Thoracic aorta (tissue), 2 donors: ENCODE results near the gene RPH3AL. TPM values are rescaled to one million over a fixed set of nuclear protein-coding genes. Genes with fewer than 3 reads are reported as not detected.
"Not testable (repeated sequence)": the region's sequence is repeated elsewhere in the genome, so short reads cannot be mapped to it uniquely, and the experiment has no call there.

ENCODE experiments used
- ATAC-seq: fragments of 150-250 bp; one replicate; pipeline ENCODE4 v1.8.0; 2017; ENCODE audit warnings: low read depth; ENCODE audit not compliant: insufficient number of reproducible peaks, low FRiP score
- DNase-seq: peaks from one replicate; pipeline ENCODE4 v3.0.0-alpha.2; 2020; ENCODE audit warnings: low spot score
- H3K27ac ChIP-seq, 2 donors: fragments of 200-600 bp; sonication (generic); 1 replicate in 1 of 2; 2 replicates in 1 of 2; pipeline ENCODE4 v1.5.1; 2016; ENCODE audit warnings: mild to moderate bottlenecking in 2 of 2, moderate library complexity in 2 of 2
- H3K27me3 ChIP-seq: fragments of 200-600 bp; sonication (generic); replicated peaks from 2 replicates; pipeline ENCODE4 v1.6.0; 2016; ENCODE audit warnings: mild to moderate bottlenecking; ENCODE audit not compliant: insufficient read depth
- H3K36me3 ChIP-seq: fragments of 200-600 bp; sonication (generic); one replicate; pipeline ENCODE4 v1.5.1; 2016
- H3K4me1 ChIP-seq, 2 donors: fragments of 200-600 bp; sonication (generic); 1 replicate in 1 of 2; 2 replicates in 1 of 2; pipeline versions ENCODE4 v1.5.1 to v1.6.0; 2016; ENCODE audit warnings: low read depth in 2 of 2, mild to moderate bottlenecking in 1 of 2; ENCODE audit not compliant: control insufficient read depth in 1 of 2
- H3K4me3 ChIP-seq: fragments of 200-600 bp; sonication (generic); 2 replicates; pipeline ENCODE4 v1.5.1; 2016; ENCODE audit warnings: mild to moderate bottlenecking
- H3K9me3 ChIP-seq: fragments of 200-600 bp; sonication (generic); 2 replicates; pipeline ENCODE4 v1.5.1; 2016
- total RNA-seq, 2 donors: library from RNA; depleted of rRNA; stranded (reverse); fragments of >200 nt; gene quantifications; one replicate each; pipeline versions ENCODE4 v1.1.0 to v1.2.3, GENCODE V29; 2016
- TF ChIP-seq, protein P1 (sequence below): fragments of 200-600 bp; sonication (generic); IDR thresholded peaks from one replicate; pipeline ENCODE4 v1.5.1; 2019; ENCODE audit warnings: antibody characterized with exemption

RPH3AL gene
- total RNA-seq, 2 donors from 2014 or later, result 6.5 to 33.1 TPM

DNA sequence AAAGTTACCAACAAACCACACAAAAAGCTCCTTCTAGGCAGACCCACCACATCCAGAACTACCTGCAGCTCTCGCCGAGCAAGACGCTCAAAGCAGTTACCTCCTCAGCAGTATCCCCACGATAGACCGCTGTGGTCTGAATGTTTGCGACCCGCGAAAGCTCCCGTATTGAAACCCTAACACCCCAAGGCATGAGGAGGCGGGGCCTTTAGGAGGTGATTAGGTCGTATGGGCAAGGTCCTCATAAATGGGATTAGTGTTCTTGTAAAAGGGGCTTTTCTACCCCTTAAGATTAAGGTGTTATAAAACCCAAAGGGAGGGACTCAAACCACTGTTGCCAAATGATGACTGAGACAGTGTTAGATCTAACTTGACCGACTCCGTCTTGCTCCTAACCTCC, 19.0 kb upstream of the RPH3AL start:
- DNase-seq, result no peak
- Histone ChIP-seq H3K4me3 (no peak overlapping the region), H3K27ac (no peak overlapping the region), H3K27me3 (no peaks in the 10 kb centered on the region), H3K36me3 (no peaks in the 10 kb centered on the region), H3K9me3 (no peaks in the 10 kb centered on the region), H3K4me1 (no peaks in the 10 kb centered on the region)
- ATAC-seq, result no peak
- TF ChIP-seq, protein P1, sequence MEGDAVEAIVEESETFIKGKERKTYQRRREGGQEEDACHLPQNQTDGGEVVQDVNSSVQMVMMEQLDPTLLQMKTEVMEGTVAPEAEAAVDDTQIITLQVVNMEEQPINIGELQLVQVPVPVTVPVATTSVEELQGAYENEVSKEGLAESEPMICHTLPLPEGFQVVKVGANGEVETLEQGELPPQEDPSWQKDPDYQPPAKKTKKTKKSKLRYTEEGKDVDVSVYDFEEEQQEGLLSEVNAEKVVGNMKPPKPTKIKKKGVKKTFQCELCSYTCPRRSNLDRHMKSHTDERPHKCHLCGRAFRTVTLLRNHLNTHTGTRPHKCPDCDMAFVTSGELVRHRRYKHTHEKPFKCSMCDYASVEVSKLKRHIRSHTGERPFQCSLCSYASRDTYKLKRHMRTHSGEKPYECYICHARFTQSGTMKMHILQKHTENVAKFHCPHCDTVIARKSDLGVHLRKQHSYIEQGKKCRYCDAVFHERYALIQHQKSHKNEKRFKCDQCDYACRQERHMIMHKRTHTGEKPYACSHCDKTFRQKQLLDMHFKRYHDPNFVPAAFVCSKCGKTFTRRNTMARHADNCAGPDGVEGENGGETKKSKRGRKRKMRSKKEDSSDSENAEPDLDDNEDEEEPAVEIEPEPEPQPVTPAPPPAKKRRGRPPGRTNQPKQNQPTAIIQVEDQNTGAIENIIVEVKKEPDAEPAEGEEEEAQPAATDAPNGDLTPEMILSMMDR, result no peak

DNA sequence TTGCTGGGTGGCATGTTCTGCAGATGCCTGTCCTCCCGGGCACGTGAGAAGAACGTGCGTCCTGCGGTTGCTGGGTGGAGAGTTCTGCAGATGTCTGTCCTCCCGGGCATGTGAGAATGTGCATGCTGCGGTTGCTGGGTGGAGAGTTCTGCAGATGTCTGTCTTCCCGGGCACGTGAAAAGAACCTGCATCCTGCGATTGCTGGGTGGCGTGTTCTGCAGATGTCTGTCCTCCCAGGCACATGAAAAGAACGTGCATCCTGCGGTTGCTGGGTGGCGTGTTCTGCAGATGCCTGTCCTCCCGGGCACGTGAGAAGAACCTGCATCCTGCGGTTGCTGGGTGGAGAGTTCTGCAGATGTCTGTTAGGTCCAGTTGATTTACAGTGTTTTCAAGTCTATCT, 15.0 kb upstream of the RPH3AL start:
- not testable (repeated sequence) for H3K36me3 ChIP-seq, H3K9me3 ChIP-seq, H3K4me3 ChIP-seq, H3K27ac ChIP-seq, DNase-seq, H3K27me3 ChIP-seq, H3K4me1 ChIP-seq, ATAC-seq

DNA sequence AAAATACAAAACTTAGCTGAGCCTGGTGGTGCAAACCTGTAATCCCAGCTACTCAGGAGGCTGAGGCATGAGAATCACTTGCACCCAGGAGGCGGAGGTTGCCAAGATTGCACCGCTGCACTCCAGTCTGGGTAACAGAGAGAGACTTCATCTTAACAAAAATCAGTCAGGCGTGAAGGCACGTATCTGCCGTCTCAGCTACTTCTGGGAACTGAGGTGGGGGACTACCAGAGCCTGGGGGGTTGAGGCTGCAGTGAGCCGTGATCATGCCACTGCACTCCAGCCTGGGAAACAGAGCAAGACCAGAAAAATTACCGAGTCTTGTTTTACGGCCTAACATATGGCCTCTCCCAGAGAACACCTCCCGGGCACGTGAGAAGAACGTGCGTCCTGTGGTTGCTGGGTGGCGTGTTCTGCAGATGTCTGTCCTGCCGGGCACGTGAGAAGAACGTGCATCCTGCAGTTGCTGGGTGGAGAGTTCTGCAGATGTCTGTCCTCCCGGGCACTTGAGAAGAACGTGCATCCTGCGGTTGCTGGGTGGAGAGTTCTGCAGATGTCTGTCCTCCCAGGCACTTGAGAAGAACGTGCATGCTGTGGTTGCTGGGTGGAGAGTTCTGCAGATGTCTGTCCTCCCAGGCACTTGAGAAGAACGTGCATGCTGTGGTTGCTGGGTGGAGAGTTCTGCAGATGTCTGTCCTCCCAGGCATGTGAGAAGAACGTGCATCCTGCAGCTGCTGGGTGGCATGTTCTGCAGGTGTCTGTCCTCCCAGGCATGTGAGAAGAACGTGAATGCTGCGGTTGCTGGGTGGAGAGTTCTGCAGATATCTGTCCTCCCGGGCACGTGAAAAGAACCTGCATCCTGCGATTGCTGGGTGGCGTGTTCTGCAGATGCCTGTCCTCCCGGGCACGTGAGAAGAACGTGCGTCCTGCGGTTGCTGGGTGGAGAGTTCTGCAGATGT, 14.3 kb upstream of the RPH3AL start:
- not testable (repeated sequence) for H3K27me3 ChIP-seq, H3K9me3 ChIP-seq, ATAC-seq, H3K36me3 ChIP-seq, H3K4me1 ChIP-seq, H3K4me3 ChIP-seq, DNase-seq, H3K27ac ChIP-seq

DNA sequence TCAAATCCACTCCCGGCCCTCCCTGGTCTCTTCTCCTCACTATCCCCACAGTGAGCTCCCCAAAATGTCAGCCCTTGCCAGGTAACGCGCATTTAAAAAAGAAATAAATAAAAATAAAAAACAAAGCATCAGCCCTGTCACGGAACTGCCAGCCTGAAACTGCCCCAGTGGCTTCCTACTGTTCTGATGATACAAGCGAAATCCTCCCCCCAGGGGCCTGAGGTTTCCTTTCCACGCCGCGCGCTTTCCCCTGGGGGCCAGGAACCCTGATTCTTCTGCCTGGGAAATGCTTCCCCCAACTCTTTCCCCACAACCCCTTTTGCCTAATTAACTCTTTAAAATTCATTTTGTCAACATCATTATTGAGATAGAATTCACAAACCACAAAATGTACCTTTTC, 12.2 kb upstream of the RPH3AL start:
- no peak overlapping the region for H3K4me3 ChIP-seq
- H3K27me3 ChIP-seq, result no peaks in the 10 kb centered on the region
- no peaks in the 10 kb centered on the region for H3K4me1 ChIP-seq
- no peaks in the 10 kb centered on the region for H3K36me3 ChIP-seq
- TF ChIP-seq, protein P1, result no peak
- DNase-seq, result no peak
- no peaks in the 10 kb centered on the region for H3K9me3 ChIP-seq
- ATAC-seq, result no peak
- H3K27ac ChIP-seq, result no peak overlapping the region

GRCh38 chr17:364308-364707, 11.7 kb upstream of the RPH3AL start:
- H3K4me3 ChIP-seq, result no peak overlapping the region

GRCh38 chr17:362721-363120, 10.1 kb upstream of the RPH3AL start:
- Histone ChIP-seq H3K4me1 (peaks cover 0 to 1% of the 10 kb centered on the region in 2 donors), H3K36me3 (no peaks in the 10 kb centered on the region), H3K27me3 (no peaks in the 10 kb centered on the region), H3K4me3 (no peak overlapping the region), H3K9me3 (no peaks in the 10 kb centered on the region), H3K27ac (no peak overlapping the region)
- TF ChIP-seq, protein P1, result no peak
- no peak for DNase-seq
- no peak for ATAC-seq

More at GRCh38 chr17:364308-364707, 11.7 kb upstream of the RPH3AL start:
- no peaks in the 10 kb centered on the region for H3K36me3 ChIP-seq
- DNase-seq, result no peak
- no peaks in the 10 kb centered on the region for H3K27me3 ChIP-seq
- TF ChIP-seq, protein P1, result no peak
- ATAC-seq, result no peak
- H3K4me1 ChIP-seq, result no peaks in the 10 kb centered on the region
- no peaks in the 10 kb centered on the region for H3K9me3 ChIP-seq
- no peak overlapping the region for H3K27ac ChIP-seq
